MM.1S (cell line): ENCODE results near the gene FRK.

ENCODE experiments used
- DNase-seq: peaks from one replicate; pipeline ENCODE4 v3.0.0-alpha.2; 2015
- H2AFZ ChIP-seq: fragments of 300-600 bp; sonication (generic); 2 replicates; pipeline ENCODE4 v1.6.0; 2016; ENCODE audit warnings: antibody characterized with exemption, low read length
- H3F3A ChIP-seq: fragments of 300-600 bp; sonication (generic); 2 replicates; pipeline ENCODE4 v1.6.1; 2016; ENCODE audit warnings: mild to moderate bottlenecking, antibody characterized with exemption, low read length, moderate library complexity, mixed read lengths; ENCODE audit not compliant: insufficient read depth
- H3K27ac ChIP-seq: fragments of 300-600 bp; sonication (generic); 2 replicates; pipeline ENCODE4 v1.5.1; 2016; ENCODE audit warnings: mild to moderate bottlenecking, low read length
- H3K27me3 ChIP-seq: fragments of 300-600 bp; sonication (generic); replicated peaks from 2 replicates; pipeline ENCODE4 v1.6.0; 2016; ENCODE audit warnings: low read length; ENCODE audit not compliant: insufficient read depth
- H3K36me3 ChIP-seq: fragments of 300-600 bp; sonication (generic); replicated peaks from 2 replicates; pipeline ENCODE4 v1.6.1; 2016; ENCODE audit warnings: mild to moderate bottlenecking, low read length, mixed read lengths; ENCODE audit not compliant: insufficient read depth
- H3K4me1 ChIP-seq: fragments of 300-600 bp; sonication (generic); 2 replicates; pipeline ENCODE4 v1.6.1; 2016; ENCODE audit warnings: low read length, mixed read lengths
- H3K4me2 ChIP-seq: fragments of 300-600 bp; sonication (generic); 2 replicates; pipeline ENCODE4 v1.6.0; 2016; ENCODE audit warnings: low read depth, low read length
- H3K4me3 ChIP-seq: fragments of 300-600 bp; sonication (generic); 2 replicates; pipeline ENCODE4 v1.5.1; 2016; ENCODE audit warnings: low read length, mixed read lengths
- H3K79me2 ChIP-seq: fragments of 300-600 bp; sonication (generic); 2 replicates; pipeline ENCODE4 v1.6.1; 2016; ENCODE audit warnings: mixed run types, low read length, mixed read lengths
- H3K9ac ChIP-seq: fragments of 300-600 bp; sonication (generic); 2 replicates; pipeline ENCODE4 v1.6.1; 2016; ENCODE audit warnings: low read length, mixed read lengths
- H3K9me2 ChIP-seq: fragments of 300-600 bp; sonication (generic); replicated peaks from 2 replicates; pipeline ENCODE4 v1.6.1; 2016; ENCODE audit warnings: mild to moderate bottlenecking, low read length, mixed read lengths; ENCODE audit not compliant: insufficient read depth
- H3K9me3 ChIP-seq: fragments of 300-600 bp; sonication (generic); replicated peaks from 2 replicates; pipeline ENCODE4 v1.6.1; 2016; ENCODE audit warnings: mild to moderate bottlenecking, low read length, mixed read lengths; ENCODE audit not compliant: insufficient read depth
- H4K20me1 ChIP-seq: fragments of 300-600 bp; sonication (generic); 2 replicates; pipeline ENCODE4 v1.6.1; 2016; ENCODE audit warnings: mild to moderate bottlenecking, low read length, moderate library complexity, mixed read lengths; ENCODE audit not compliant: insufficient read depth
- CTCF ChIP-seq: fragments of 300-600 bp; sonication (generic); IDR thresholded peaks from 2 replicates; pipeline ENCODE4 v1.5.1; 2016; ENCODE audit warnings: antibody characterized with exemption, low read length, mixed read lengths
- EZH2 ChIP-seq: fragments of 300-600 bp; sonication (generic); optimal IDR thresholded peaks from 2 replicates; pipeline ENCODE3; 2017; ENCODE audit warnings: low read depth, mild to moderate bottlenecking, antibody characterized with exemption, low read length, mixed read lengths
- EZH2phosphoT487 ChIP-seq: fragments of 300-600 bp; sonication (generic); IDR thresholded peaks from 2 replicates; pipeline ENCODE4 v1.6.1; 2018; ENCODE audit warnings: antibody characterized with exemption, low read length

The FRK gene

GRCh38 chr6:115909923-115910546 is 150.7 kb downstream of the FRK start:
- H3K36me3 ChIP-seq, result no peaks in the 10 kb centered on the region
- no peak for DNase-seq
- H3K9me3 ChIP-seq, result no peaks in the 10 kb centered on the region
- no peaks in the 10 kb centered on the region for H3K4me1 ChIP-seq
- no peak overlapping the region for H3K27ac ChIP-seq
- H3F3A ChIP-seq, result no peaks in the 10 kb centered on the region
- no peaks in the 10 kb centered on the region for H4K20me1 ChIP-seq
- H3K79me2 ChIP-seq, result no peaks in the 10 kb centered on the region
- no peak overlapping the region for H2AFZ ChIP-seq
- H3K4me3 ChIP-seq, result no peak overlapping the region
- H3K9ac ChIP-seq, result no peak overlapping the region
- H3K4me2 ChIP-seq, result no peak overlapping the region
- 0 out of 2 replicates have a peak, but pooled peaks cover 3% of the 10 kb centered on the region for H3K9me2 ChIP-seq
- TF ChIP-seq EZH2phosphoT487, result no peak
- no peak for TF ChIP-seq EZH2
- TF ChIP-seq CTCF, result no peak
- no peaks in the 10 kb centered on the region for H3K27me3 ChIP-seq

- Histone ChIP-seq H2AFZ (no peak overlapping the region), H3K27ac (no peak overlapping the region), H4K20me1 (no peaks in the 10 kb centered on the region), H3K36me3 (no peaks in the 10 kb centered on the region), H3K4me1 (no peaks in the 10 kb centered on the region), H3K9ac (no peak overlapping the region), H3K27me3 (no peaks in the 10 kb centered on the region), H3K9me2 (0 out of 2 replicates have a peak, but pooled peaks cover 3% of the 10 kb centered on the region), H3K9me3 (no peaks in the 10 kb centered on the region), H3F3A (no peaks in the 10 kb centered on the region), H3K4me2 (no peak overlapping the region), H3K4me3 (no peak overlapping the region), H3K79me2 (no peaks in the 10 kb centered on the region)
- no peak for DNase-seq
- TF ChIP-seq EZH2phosphoT487, result no peak
- no peak for TF ChIP-seq EZH2
- TF ChIP-seq CTCF, result no peak
These were observed 151.7 kb downstream of the FRK start for GRCh38 chr6:115908906-115909559.

- Histone ChIP-seq H4K20me1 (no peaks in the 10 kb centered on the region), H3K9me2 (0 out of 2 replicates have a peak, but pooled peaks cover 3% of the 10 kb centered on the region), H3K4me3 (no peak overlapping the region), H3K4me1 (no peaks in the 10 kb centered on the region), H3K9ac (no peak overlapping the region), H2AFZ (no peak overlapping the region), H3K79me2 (no peaks in the 10 kb centered on the region), H3K27ac (no peak overlapping the region), H3K4me2 (no peak overlapping the region), H3F3A (no peaks in the 10 kb centered on the region), H3K36me3 (no peaks in the 10 kb centered on the region), H3K9me3 (no peaks in the 10 kb centered on the region), H3K27me3 (no peaks in the 10 kb centered on the region)
- no peak for DNase-seq
- TF ChIP-seq EZH2 (no peak), CTCF (no peak), EZH2phosphoT487 (no peak)
These were observed 155.2 kb downstream of the FRK start for GRCh38 chr6:115905471-115905870.
